Femur (tissue), 1 donor: ENCODE measurements around the gene SCD5.
A peak's percentile ranks its signal among the peaks of the same experiment; 100 is the strongest.

ENCODE experiments used
- DNase-seq: peaks from one replicate; pipeline ENCODE4 v3.0.0-alpha.2; 2017

Gene SCD5

DNA sequence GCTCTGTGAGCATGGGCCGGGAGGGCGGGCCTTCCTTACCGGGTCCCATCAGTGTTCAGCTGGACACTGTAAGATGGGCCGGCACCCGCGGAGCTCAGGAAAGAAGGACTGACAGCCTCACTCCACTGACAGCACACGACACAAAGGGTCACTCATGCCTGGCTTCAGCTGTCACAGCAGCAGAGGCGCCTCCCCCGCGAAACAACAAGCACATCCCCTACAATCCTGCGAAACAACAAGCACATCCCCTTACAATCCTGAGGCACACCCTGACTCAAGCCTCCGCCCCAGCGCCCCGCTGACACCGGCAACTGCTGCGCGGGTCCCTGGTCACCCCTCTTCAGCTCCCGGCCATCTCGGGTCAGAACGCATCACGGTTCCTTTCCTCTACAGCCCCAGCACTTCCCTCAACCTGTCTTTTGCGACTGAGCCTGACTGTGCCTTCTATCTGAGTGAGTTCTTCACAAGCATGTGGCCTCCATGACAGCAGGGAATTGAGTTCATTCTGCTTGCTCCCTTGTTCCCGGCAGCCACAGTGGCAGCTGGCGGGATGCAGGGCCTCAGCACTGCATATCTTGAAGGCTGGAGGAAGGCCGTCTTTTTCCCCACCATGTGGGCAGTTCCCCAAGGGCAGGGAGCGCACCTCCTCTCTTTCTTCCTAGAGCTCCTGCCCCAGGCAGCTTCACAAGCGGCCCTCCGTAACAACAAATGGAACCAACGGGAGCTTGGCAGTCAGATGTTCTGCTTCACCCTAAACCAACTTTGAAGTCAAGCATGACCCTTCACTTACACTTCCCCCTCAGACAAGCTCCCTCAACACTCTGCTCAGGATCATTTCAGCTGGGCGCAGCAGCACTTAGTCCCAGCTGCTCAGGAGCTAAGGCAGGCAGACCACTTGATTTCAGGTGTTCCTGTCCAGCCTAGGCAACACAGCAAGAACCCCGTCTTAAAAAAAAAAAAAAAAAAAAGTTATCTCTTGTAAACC, 39.6 kb downstream of the SCD5 start:
- DNase-seq, result no peak

DNA sequence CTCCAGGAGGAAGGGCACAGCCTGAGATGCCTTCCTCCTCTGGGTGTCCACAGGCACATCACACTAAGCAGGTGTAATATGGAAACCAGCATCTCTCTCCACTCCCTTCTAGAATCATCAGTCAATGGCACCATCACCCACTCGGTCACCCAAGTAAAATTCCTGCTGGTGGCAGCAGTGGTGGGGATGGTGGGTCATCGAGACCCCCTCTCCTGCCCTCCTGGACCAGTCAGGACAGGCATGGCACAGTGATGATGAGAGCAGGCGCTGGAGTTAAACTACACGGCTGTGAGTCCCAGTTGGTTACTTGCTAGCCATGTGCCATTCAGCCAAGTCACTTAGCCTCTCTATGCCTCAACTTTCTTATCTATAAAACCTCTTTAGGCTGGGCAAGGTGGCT, 42.5 kb downstream of the SCD5 start:
- no peak for DNase-seq

DNA sequence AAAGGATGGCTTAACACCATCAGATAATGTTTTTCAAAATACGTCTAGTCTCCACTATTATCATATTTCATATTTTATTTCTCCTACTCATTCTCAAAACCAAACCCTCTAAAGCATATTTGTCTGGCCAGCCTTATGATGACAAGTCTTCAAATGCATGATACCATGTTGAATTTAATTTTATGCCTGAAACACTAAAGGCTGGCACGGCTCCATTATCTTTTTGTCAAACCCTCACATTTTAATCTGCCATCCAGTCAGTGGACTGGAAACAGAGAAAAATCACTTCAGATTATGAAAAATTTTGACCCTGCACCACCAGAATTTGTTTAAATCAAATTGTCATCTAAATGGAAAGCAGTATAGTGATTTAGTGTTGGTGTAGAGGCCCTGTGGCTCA, 42.9 kb downstream of the SCD5 start:
- DNase-seq, result no peak

DNA sequence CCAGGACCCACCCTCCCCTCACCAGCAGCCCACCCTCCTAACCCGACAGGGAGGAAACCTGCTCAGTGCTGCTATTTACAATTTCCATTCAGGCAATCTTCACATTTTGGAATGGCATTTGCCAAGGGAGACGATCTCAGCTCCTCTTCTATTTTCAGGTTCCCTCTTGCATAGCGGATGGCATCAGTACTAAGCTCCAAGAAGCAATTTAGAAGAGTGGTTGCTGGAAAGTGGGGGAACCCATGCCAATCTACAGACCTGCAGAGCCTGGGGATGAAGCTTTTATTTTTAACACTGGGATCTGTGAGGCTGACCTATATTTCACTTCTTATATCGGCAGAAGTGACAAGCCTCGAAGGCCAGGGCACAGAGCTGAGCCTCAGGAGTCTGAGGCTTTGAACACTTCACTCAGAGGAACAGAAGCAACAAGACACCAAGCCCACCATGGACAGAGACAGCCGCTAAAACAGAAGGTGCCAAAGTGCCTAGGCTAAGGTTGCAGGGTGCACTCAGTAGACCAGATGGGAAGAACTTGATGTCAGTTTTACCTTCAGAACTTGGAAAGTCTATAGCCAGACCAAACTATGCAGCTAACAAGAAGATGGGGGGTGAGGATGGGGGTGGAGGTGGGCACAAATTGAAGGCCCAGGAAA, 44.0 kb downstream of the SCD5 start:
- no peak for DNase-seq

DNA sequence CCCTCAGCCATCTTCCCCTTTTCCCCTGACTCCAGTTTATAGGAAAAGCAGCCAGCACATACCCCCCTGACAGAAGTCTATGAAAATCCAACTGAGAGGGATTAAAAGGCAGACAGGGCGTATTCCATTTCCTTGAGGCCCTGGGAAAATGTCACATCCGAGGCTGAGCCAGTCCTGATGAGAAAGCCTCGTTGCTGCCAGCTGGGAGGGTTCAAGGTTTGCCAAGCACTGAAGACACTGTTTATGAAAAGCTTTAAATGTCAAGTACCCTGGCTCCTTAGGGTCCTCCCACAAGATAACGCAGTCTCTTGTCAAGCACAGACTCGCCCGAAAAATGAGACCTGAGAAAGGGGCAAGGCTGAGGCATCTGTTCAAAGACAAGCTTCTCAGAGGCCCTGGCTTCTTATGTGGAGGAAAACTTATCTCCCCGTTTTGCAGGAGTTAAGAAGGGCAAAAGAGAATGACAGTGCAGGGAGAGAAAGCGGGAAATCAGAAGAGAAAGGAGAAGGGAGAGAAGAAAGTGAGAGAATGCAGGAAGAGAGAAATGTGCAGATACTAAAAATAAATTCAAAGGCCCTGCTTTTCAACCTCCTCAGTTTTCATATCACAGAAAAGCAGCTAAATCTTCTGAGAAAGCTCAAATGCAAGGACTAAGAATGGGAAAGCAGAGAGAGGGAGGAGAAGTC, 44.7 kb downstream of the SCD5 start:
- peak; percentile 33 for DNase-seq

- no peak for DNase-seq
Measured at GRCh38 chr4:82753238-82753637, 45.4 kb downstream of the SCD5 start.

DNA sequence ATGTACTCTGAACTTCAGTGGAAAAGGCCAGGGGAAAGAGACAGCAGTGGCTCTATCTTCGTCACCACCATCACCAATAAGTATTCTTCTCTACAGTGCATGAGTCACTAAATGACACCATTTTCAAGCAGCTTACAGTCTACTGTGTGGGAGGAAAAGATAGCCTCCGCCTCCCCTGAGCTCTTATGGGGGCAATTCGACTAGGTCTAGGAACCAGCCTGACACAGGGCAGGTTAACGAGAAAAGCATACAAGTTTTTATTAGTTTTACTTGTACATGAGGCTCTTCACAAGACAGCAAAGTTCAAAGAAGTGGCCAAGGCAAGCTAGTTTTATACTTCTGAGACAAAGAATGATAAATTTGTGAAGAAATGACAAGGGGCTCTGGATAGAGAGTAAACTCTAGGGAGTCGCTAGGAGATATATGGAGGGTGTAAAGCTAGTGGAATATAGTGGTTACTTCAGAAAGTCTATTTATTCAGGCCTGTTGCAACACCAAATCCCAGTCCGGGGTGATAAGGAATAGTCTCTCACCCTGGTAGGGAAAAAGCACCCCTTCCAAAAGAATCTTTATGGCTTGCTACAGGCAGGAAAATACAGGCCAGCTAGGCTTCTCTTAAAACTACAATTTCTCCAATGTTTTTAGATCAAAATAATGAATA, 49.7 kb downstream of the SCD5 start:
- no peak for DNase-seq

DNA sequence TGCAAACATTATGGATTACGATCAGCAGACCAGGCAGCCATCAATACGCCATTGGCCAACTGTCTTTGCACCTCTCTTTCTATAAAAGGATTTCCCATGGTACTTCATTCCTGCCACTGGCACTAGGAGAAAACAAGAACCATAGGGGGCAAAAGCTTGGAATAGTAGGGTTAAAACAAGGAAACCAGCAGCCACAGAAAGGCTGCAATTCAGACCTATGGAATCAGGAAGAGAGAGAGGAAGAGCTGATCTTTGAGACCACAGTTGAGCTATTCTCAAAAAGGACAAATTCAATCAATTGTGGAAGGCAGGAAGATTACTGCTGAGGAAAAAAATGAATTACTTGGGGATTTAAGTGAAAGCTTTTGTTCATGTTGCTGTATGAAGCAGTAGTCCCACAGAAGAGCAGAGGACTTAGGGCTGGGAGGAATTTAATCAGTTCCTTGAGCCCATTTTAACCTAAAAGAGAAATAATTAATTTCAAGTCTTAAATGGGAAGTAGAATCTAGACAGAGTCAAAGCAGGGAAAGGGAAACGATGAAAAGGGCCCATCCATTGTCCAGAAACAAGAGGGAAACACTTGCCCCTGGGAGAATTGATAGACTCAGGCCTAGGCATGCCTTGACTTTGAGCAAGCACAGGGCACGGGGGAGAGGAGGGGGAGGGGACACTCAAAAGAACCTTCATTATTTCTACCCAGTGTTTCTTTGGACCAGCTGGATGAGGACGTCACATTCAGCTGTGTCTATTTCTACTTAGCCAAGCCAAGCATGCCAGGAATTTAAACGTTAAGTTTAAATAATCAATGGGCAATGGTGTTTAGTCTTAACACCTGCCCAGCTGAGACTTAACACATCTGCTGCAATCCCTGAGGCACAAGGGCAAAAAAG, 50.7 kb downstream of the SCD5 start:
- DNase-seq, result no peak

DNA sequence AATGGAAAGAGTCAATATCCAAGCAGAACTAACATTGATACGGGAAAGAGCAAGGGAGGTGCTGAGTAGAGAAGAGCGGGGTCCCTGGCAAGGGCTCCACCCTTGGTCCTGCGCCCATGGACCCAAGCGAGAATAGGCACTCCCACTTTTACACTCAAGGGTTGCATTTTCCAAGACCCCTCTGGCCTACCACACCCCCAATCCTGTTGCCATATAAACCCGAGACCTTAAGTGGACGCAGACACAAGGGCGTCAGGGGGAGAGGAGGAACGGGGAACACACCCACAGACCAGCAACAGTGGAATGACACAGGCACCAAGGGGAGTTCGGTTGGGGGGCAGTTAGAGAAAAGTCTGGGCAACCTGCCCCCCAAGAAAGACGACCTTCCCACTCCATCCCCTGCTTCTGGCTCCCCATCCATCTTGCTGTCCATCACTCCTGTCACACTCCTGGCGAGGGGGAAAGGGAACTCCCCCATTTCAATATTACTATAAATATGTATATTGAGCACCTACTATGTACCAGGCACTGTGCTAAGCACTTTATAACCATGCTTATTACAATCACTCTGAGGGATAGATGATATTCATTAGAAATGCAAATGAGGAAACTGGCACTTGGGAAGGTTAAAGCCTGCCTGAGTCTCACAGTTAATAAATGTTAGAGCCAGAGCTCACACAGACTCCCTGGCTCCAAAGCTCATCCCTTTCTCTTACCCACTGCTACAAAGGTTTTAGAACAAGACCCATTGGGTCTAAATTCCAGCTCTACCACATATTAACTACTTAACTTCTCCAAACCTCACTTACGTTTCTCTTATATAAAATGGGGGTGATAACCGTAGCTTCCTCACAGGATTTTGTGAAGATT, 51.7 kb downstream of the SCD5 start:
- DNase-seq, result no peak

GRCh38 chr4:82745173-82745842, 53.3 kb downstream of the SCD5 start:
- no peak for DNase-seq

DNA sequence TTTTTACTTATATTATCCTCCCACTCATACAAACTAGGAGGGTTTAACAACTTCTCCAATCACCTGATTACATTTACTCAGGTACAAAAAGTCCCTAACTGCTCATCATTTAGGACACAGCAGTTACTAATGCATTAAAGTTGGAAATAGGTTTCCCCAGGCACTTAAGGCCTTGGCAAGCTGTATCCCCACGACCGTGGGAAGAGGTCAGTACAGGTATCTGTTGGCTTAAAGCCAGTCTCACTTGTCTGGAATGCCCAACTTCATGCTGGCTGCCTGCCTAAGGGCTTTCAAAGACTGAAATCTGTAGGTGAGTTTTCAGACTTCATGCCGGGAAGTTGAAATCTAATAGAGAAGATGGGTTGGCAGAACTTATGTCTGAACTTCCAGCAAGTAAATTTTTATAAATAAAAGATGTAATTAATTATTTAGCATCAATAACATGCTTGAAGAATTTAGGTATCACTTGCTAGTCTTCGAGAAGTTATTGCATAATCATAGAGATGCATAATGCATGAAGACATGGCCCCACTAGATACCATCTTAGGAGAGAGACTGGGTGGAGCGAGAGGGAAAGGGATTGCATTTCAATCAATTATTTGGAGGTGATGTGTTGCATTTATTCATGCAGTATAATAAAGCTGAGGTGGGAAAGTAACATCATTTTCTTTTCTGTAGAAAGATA, 54.2 kb downstream of the SCD5 start:
- no peak for DNase-seq

- DNase-seq, result no peak
Measured at GRCh38 chr4:82741188-82741587, 57.4 kb downstream of the SCD5 start.

GRCh38 chr4:82739287-82740190, 59.1 kb downstream of the SCD5 start:
- DNase-seq, result peak; percentile 69

GRCh38 chr4:82737354-82737753, 61.2 kb downstream of the SCD5 start:
- DNase-seq, result no peak

- DNase-seq, result no peak
Measured at GRCh38 chr4:82733636-82734035, 65.0 kb downstream of the SCD5 start.

GRCh38 chr4:82728301-82728700, 70.3 kb downstream of the SCD5 start:
- no peak for DNase-seq

DNA sequence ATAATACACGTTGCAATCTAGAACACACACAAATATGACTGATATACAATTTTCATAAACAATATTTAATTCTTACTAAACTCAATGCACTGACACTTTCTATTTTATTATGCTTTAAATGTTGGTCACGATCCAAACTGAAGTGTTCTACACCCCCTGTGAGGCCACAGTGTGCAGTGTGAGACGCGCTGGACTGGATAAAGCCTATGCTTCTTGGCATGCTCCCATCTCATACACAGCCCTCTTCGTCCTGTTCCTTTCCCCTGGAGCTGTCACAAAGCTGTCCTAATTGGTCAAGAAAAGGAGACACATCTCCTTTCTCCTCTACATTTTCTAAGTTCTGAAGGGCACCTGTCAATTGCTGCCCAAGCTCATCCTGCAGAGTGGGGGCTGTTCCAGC, 72.0 kb downstream of the SCD5 start:
- DNase-seq, result no peak

- DNase-seq, result no peak
Measured at GRCh38 chr4:82721819-82722423, 76.7 kb downstream of the SCD5 start.
